HFF-Myc (cell line): ENCODE measurements around the gene CPLX1.

Experiments used
- DNase-seq: peaks from one replicate; pipeline ENCODE4 v3.0.0-alpha.2; 2011; ENCODE audit warnings: low read depth; ENCODE audit errors: extremely low read depth
- H3K4me3 ChIP-seq: replicated peaks from 2 replicates; pipeline ENCODE4 v1.5.1; 2011; ENCODE audit warnings: low read depth, mild to moderate bottlenecking, control low read depth, low read length
- TF ChIP-seq, protein P1 (sequence below): IDR thresholded peaks from 2 replicates; pipeline ENCODE4 v1.5.1; 2012; ENCODE audit warnings: mild to moderate bottlenecking, low read depth, low read length, control low read depth; ENCODE audit errors: missing control alignments

Gene CPLX1

GRCh38 chr4:801436-802124, 24.3 kb downstream of the CPLX1 start:
- DNase-seq, result no peak
- TF ChIP-seq, protein P1, sequence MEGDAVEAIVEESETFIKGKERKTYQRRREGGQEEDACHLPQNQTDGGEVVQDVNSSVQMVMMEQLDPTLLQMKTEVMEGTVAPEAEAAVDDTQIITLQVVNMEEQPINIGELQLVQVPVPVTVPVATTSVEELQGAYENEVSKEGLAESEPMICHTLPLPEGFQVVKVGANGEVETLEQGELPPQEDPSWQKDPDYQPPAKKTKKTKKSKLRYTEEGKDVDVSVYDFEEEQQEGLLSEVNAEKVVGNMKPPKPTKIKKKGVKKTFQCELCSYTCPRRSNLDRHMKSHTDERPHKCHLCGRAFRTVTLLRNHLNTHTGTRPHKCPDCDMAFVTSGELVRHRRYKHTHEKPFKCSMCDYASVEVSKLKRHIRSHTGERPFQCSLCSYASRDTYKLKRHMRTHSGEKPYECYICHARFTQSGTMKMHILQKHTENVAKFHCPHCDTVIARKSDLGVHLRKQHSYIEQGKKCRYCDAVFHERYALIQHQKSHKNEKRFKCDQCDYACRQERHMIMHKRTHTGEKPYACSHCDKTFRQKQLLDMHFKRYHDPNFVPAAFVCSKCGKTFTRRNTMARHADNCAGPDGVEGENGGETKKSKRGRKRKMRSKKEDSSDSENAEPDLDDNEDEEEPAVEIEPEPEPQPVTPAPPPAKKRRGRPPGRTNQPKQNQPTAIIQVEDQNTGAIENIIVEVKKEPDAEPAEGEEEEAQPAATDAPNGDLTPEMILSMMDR, result no peak
- no peak overlapping the region for H3K4me3 ChIP-seq

- TF ChIP-seq, protein P1, result no peak
- no peak overlapping the region for H3K4me3 ChIP-seq
- no peak for DNase-seq
Observed at GRCh38 chr4:797066-797465, 28.9 kb downstream of the CPLX1 start.

- no peak overlapping the region for H3K4me3 ChIP-seq
- DNase-seq, result no peak
- TF ChIP-seq, protein P1, result no peak
Observed at GRCh38 chr4:796206-796605, 29.7 kb downstream of the CPLX1 start.

- no peak for DNase-seq
- TF ChIP-seq, protein P1, result no peak
- H3K4me3 ChIP-seq, result no peak overlapping the region
Observed at GRCh38 chr4:795726-796119, 30.2 kb downstream of the CPLX1 start.

DNA sequence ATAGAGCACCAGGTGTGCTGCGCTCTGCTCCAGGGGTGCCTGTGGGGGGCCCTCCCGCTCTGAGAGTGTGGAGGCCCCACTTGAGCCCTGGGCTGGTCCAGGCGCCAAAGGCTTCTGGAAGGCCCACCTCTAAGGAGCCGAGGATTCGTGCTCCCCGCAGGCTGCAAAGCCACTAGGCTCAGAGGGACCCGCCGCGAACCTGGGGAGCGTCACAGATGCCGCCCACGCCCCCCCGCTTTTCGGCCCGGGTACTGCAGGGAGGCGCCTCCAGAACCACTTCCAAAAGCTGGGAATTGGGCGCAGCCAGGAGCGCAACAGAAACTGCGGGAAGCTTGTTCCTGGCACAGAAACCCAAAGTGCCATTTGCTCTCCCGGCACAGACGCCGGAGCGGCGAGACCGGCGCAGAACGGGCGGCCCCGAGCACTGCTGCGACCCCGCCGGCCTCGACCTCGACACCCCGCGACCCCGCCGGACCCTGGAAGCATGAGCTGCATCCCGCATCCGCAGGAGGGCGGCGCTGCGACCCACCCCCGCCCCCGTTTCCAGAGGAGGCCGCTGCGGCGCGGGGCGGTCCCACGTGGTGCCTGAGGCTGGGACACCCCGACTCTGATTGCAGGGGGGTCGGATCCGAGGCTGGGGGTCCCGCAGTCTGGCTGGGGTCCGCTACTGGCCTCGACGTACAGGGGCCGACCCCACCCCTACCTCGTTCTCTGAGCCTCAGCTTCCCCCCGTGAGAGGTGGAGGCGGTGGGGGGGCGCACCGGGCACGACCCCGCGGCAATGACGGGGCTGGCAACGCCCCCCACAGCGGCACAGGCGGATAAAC, 30.8 kb downstream of the CPLX1 start:
- no peak for DNase-seq
- no peak overlapping the region for H3K4me3 ChIP-seq
- TF ChIP-seq, protein P1, result no peak

- no peak for DNase-seq
- H3K4me3 ChIP-seq, result no peak overlapping the region
- TF ChIP-seq, protein P1, result no peak
Observed at GRCh38 chr4:793941-794621, 31.8 kb downstream of the CPLX1 start.
